CD14-positive monocyte (primary cell): Measurements from ENCODE around the gene KCNG2. TPM values are rescaled to one million over a fixed set of nuclear protein-coding genes. Genes with fewer than 3 reads are reported as not detected.

Source experiments
- DNase-seq, 3 donors: peaks; one replicate each; pipeline ENCODE4 v3.0.0-alpha.2; 2011 to 2022
- H2AFZ ChIP-seq: 2 replicates; pipeline ENCODE4 v1.6.0; 2012; ENCODE audit warnings: mild to moderate bottlenecking, low read depth, low read length, inconsistent platforms; ENCODE audit not compliant: insufficient read depth, poor library complexity, severe bottlenecking
- H3K27ac ChIP-seq, 2 donors: 1 replicate in 1 of 2; 2 replicates in 1 of 2; pipeline ENCODE4 v1.5.1; 2012 to 2013; ENCODE audit warnings: low read length in 2 of 2, control low read depth in 1 of 2, inconsistent platforms in 1 of 2, low read depth in 1 of 2, mild to moderate bottlenecking in 1 of 2
- H3K27me3 ChIP-seq, 2 donors: one replicate each; pipeline versions ENCODE4 v1.6.0 to v1.6.1; 2011 to 2013; ENCODE audit warnings: low read length in 2 of 2; ENCODE audit not compliant: control insufficient read depth in 2 of 2, insufficient read depth in 2 of 2
- H3K36me3 ChIP-seq, 2 donors: replicated peaks in 1 of 2; 1 replicate in 1 of 2; 2 replicates in 1 of 2; pipeline versions ENCODE4 v1.5.1 to v1.6.1; 2012 to 2013; ENCODE audit warnings: low read length in 2 of 2, control low read depth in 1 of 2, inconsistent platforms in 1 of 2, mild to moderate bottlenecking in 1 of 2; ENCODE audit not compliant: insufficient read depth in 2 of 2, control insufficient read depth in 1 of 2
- H3K4me1 ChIP-seq, 2 donors: 1 replicate in 1 of 2; 2 replicates in 1 of 2; pipeline versions ENCODE4 v1.5.1 to v1.6.1; 2012 to 2013; ENCODE audit warnings: low read length in 2 of 2, control low read depth in 1 of 2, inconsistent platforms in 1 of 2, mild to moderate bottlenecking in 1 of 2, moderate library complexity in 1 of 2; ENCODE audit not compliant: insufficient read depth in 2 of 2, control insufficient read depth in 1 of 2
- H3K4me2 ChIP-seq: replicated peaks from 2 replicates; pipeline ENCODE3; 2012; ENCODE audit warnings: low read length, moderate library complexity, mild to moderate bottlenecking; ENCODE audit not compliant: poor library complexity, severe bottlenecking; ENCODE audit errors: extremely low read depth
- H3K4me3 ChIP-seq, 3 experiments: fragments of 200-600 bp in 1 of 3; sonication (generic) in 1 of 3; replicated peaks in 1 of 3; 1 replicate in 2 of 3; 2 replicates in 1 of 3; pipeline ENCODE4 v1.5.1; 2011 to 2013; ENCODE audit warnings: low read length in 3 of 3, mild to moderate bottlenecking in 3 of 3, control low read depth in 2 of 3, low read depth in 2 of 3, inconsistent platforms in 1 of 3, moderate library complexity in 1 of 3
- H3K79me2 ChIP-seq: 2 replicates; pipeline ENCODE4 v1.6.0; 2012; ENCODE audit warnings: mild to moderate bottlenecking, control low read depth, inconsistent platforms, low read length, moderate library complexity; ENCODE audit not compliant: insufficient read depth
- H3K9ac ChIP-seq: 2 replicates; pipeline ENCODE4 v1.6.0; 2017; ENCODE audit warnings: low read length, mild to moderate bottlenecking; ENCODE audit not compliant: insufficient read depth, poor library complexity, severe bottlenecking
- H3K9me3 ChIP-seq, 2 donors: replicated peaks in 1 of 2; 1 replicate in 1 of 2; 2 replicates in 1 of 2; pipeline versions ENCODE4 v1.5.1 to v1.6.1; 2012 to 2013; ENCODE audit warnings: low read length in 2 of 2, control low read depth in 1 of 2; ENCODE audit not compliant: control insufficient read depth in 1 of 2, insufficient read depth in 1 of 2
- H4K20me1 ChIP-seq: 2 replicates; pipeline ENCODE4 v1.6.0; 2012; ENCODE audit warnings: mild to moderate bottlenecking, low read length, control low read depth, moderate library complexity; ENCODE audit not compliant: insufficient read depth
- H3K27ac Mint-ChIP-seq, 7 donors: one replicate each; pipeline ENCODE4 v1.8.0; 2020; ENCODE audit warnings: mild to moderate bottlenecking in 7 of 7, mixed read lengths in 7 of 7, moderate library complexity in 6 of 7, inconsistent platforms in 2 of 7
- H3K27me3 Mint-ChIP-seq, 3 donors: one replicate each; pipeline ENCODE4 v1.8.0; 2021 to 2022; ENCODE audit warnings: low read depth in 3 of 3, mild to moderate bottlenecking in 3 of 3, mixed read lengths in 3 of 3, moderate library complexity in 3 of 3, inconsistent platforms in 1 of 3
- H3K36me3 Mint-ChIP-seq, 2 donors: one replicate each; pipeline ENCODE4 v1.8.0; 2020; ENCODE audit warnings: mixed read lengths in 2 of 2, inconsistent platforms in 1 of 2, mild to moderate bottlenecking in 1 of 2
- H3K4me1 Mint-ChIP-seq: one replicate; pipeline ENCODE4 v1.8.0; 2020; ENCODE audit warnings: mild to moderate bottlenecking, mixed read lengths
- H3K4me3 Mint-ChIP-seq, 2 donors: one replicate each; pipeline ENCODE4 v1.8.0; 2020; ENCODE audit warnings: mild to moderate bottlenecking in 2 of 2, mixed read lengths in 2 of 2, moderate library complexity in 1 of 2
- H3K9me3 Mint-ChIP-seq, 7 donors: one replicate each; pipeline ENCODE4 v1.8.0; 2020 to 2022; ENCODE audit warnings: mixed read lengths in 7 of 7, mild to moderate bottlenecking in 6 of 7, moderate library complexity in 6 of 7, inconsistent platforms in 2 of 7
- WGBS: methylation state at CpG from one replicate; pipeline ENCODE4 v1.1.5; 2013; ENCODE audit warnings: missing lambda C conversion rate; ENCODE audit not compliant: insufficient coverage; 5-methylcytosine and 5-hydroxymethylcytosine counted together
- intact Hi-C, 2 donors: fragments of 100-400 bp; cut with micrococcal nuclease; formaldehyde crosslinking; loops; one replicate each; pipeline versions ENCODE4 v1.15.0 to v1.15.1; 2023
- polyA plus RNA-seq, 3 donors: library from polyadenylated mRNA; depleted of rRNA in 1 of 3; unstranded in 2 of 3; stranded (reverse) in 1 of 3; fragments of 300-500 nt in 2 of 3; fragments of >200 nt in 1 of 3; fragmentation: Illumina TruSeq in 2 of 3; gene quantifications; 1 replicate in 2 of 3; 2 replicates in 1 of 3; pipeline ENCODE4 v1.2.3, GENCODE V29; 2012 to 2021
- TF ChIP-seq, protein P1 (sequence below): fragments of 200-600 bp; IDR thresholded peaks from one replicate; pipeline ENCODE4 v1.8.0; 2022; ENCODE audit warnings: antibody characterized with exemption, mild to moderate bottlenecking

KCNG2 gene
- polyA plus RNA-seq, 3 donors, result 0.04 TPM; not detected in 2

DNA sequence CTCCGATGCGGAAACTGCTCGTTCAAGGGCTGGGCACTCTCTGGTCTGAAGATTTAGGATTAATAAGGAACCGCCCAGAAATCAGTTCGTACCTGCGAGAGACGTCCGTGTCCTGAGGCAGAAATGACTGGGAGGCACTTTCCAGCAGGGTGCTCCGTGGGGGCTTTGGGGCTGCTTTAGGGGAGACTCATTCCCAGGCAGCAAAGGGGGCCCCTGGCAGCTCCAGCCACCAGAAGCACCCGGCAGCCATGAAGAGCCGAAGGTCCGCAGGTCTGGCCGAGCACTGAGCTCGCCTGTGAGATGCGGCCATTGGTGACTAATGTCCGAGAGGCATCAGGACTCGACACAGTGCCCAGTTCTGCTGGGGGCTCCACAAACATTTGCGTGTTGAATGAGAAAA is 20.9 kb downstream of the KCNG2 start:
- WGBS, result 83% methylated on average over 17 of the region's 18 CpGs
- Histone ChIP-seq H3K4me2 (no peak overlapping the region), H3K4me3 (no peak overlapping the region), H3K27me3 (no peaks in the 10 kb centered on the region), H2AFZ (no peak overlapping the region), H3K4me1 (peaks cover 48 to 64% of the 10 kb centered on the region in 2 donors), H3K27ac (no peak overlapping the region), H3K79me2 (no peaks in the 10 kb centered on the region), H4K20me1 (no peaks in the 10 kb centered on the region), H3K36me3 (no peaks in the 10 kb centered on the region), H3K9ac (no peak overlapping the region), H3K9me3 (no peaks in the 10 kb centered on the region)
- TF ChIP-seq, protein P1, sequence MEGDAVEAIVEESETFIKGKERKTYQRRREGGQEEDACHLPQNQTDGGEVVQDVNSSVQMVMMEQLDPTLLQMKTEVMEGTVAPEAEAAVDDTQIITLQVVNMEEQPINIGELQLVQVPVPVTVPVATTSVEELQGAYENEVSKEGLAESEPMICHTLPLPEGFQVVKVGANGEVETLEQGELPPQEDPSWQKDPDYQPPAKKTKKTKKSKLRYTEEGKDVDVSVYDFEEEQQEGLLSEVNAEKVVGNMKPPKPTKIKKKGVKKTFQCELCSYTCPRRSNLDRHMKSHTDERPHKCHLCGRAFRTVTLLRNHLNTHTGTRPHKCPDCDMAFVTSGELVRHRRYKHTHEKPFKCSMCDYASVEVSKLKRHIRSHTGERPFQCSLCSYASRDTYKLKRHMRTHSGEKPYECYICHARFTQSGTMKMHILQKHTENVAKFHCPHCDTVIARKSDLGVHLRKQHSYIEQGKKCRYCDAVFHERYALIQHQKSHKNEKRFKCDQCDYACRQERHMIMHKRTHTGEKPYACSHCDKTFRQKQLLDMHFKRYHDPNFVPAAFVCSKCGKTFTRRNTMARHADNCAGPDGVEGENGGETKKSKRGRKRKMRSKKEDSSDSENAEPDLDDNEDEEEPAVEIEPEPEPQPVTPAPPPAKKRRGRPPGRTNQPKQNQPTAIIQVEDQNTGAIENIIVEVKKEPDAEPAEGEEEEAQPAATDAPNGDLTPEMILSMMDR, result no peak
- peaks cover 51% of the 10 kb centered on the region for H3K4me1 Mint-ChIP-seq
- no peak overlapping the region for H3K27ac Mint-ChIP-seq
- H3K27me3 Mint-ChIP-seq, result peaks cover 3 to 14% (median 7%) of the 10 kb centered on the region in 3 donors
- DNase-seq, result no peak
- H3K4me3 Mint-ChIP-seq, result peak overlapping the region in 1 of 2 donors; percentile 59
- peaks cover 0 to 2% of the 10 kb centered on the region in 2 donors for H3K36me3 Mint-ChIP-seq
- intact Hi-C loops, result no loop called here
- H3K9me3 Mint-ChIP-seq, result peaks cover 0 to 1% (median 0%) of the 10 kb centered on the region in 7 donors

DNA sequence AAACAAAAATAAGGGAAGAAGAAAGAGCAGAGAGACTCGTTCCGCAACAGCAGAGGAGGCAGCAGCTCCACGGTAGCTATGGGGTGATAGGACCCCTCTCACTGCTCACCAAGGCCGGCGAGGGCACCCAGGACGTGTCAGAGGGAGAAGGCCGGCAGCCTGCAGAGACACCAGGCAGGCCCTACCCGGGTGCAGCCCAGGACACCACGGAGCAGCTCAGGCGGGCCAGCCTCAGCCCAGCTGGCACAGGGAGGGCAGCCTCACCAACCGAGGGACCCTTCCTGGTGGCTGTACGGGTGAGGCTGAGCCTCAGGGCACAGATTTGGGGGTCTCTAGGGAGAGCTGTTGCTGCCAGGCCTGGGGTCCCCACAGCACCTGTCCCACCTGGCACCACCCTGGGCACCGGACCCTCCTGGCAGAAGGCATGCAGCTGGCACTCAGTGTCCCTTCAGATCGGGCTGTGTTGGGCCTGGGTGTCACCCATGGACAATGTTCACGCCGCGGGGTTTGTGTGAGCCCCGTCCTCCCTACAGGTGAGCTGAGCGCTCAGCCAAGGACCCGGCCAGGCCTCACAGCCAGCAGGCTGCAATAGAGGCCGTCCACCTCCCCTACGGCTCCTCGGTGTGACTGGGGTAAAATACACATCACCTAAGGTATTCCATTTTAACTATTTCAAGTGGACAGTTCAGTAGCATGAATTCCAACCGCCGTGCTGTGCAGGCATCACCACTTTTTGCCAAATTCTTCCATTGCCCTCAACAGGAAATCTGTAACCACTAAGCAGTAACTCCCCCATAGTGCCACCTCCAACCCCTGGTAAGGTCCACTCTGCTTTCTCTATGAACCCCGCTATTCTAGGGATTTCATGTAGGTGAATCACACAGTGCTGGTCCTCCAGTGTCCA is 21.6 kb downstream of the KCNG2 start:
- H3K27ac ChIP-seq, result no peak overlapping the region
- H3K36me3 Mint-ChIP-seq, result peaks cover 2% of the 10 kb centered on the region in 2 donors

More for the DNA sequence above, 21.6 kb downstream of the KCNG2 start:
- Histone ChIP-seq H3K4me2 (peak overlapping the region; percentile 31), H4K20me1 (no peaks in the 10 kb centered on the region), H3K36me3 (no peaks in the 10 kb centered on the region), H3K4me3 (peak overlapping the region in 1 of 3 experiments; percentile 35), H2AFZ (no peak overlapping the region), H3K27me3 (no peaks in the 10 kb centered on the region), H3K9ac (no peak overlapping the region), H3K4me1 (peaks cover 55 to 68% of the 10 kb centered on the region in 2 donors), H3K79me2 (no peaks in the 10 kb centered on the region), H3K9me3 (no peaks in the 10 kb centered on the region)
- H3K27me3 Mint-ChIP-seq, result peaks cover 3 to 14% (median 7%) of the 10 kb centered on the region in 3 donors
- peaks cover 0 to 1% (median 0%) of the 10 kb centered on the region in 7 donors for H3K9me3 Mint-ChIP-seq
- TF ChIP-seq, protein P1, result no peak
- H3K4me3 Mint-ChIP-seq, result peak overlapping the region in 1 of 2 donors; percentile 82
- no peak for DNase-seq
- WGBS, result 65% methylated on average over 23 of the region's 26 CpGs
- H3K27ac Mint-ChIP-seq, result peak overlapping the region in 6 of 7 donors; percentile 65 to 88 (median 84)
- intact Hi-C loops, result no loop called here
- peaks cover 57% of the 10 kb centered on the region for H3K4me1 Mint-ChIP-seq
